NB4 (cell line): ENCODE data around the gene CLEC3B.
A peak's percentile ranks its signal among the peaks of the same experiment; 100 is the strongest.

Source experiments
- DNase-seq: peaks from one replicate; pipeline ENCODE4 v3.0.0; 2010; ENCODE audit warnings: low read depth
- H3K4me3 ChIP-seq: one replicate; pipeline ENCODE4 v1.5.1; 2011; ENCODE audit warnings: mild to moderate bottlenecking, low read depth, low read length, moderate library complexity
- CTCF ChIP-seq: IDR thresholded peaks from one replicate; pipeline ENCODE4 v1.5.1; 2012; ENCODE audit warnings: low read depth, low read length
- MAX ChIP-seq: IDR thresholded peaks from 2 replicates; pipeline ENCODE4 v1.6.1; 2011; ENCODE audit warnings: low read depth, low read length
- MYC ChIP-seq: IDR thresholded peaks from 2 replicates; pipeline ENCODE4 v1.6.1; 2011; ENCODE audit warnings: low read depth, low read length
- POLR2A ChIP-seq: IDR thresholded peaks from 2 replicates; pipeline ENCODE4 v1.6.1; 2011; ENCODE audit warnings: mild to moderate bottlenecking; ENCODE audit not compliant: insufficient read length; ENCODE audit errors: extremely low read depth

CLEC3B gene

GRCh38 chr3:45079715-45080114 lies 53.6 kb downstream of the CLEC3B start:
- no peak overlapping the region for H3K4me3 ChIP-seq
- no peak for DNase-seq
- TF ChIP-seq CTCF (no peak), MAX (no peak), MYC (no peak), POLR2A (no peak)

GRCh38 chr3:45080824-45081223 lies 54.7 kb downstream of the CLEC3B start:
- TF ChIP-seq POLR2A (no peak), MAX (no peak), CTCF (no peak), MYC (no peak)
- no peak overlapping the region for H3K4me3 ChIP-seq
- peak; percentile 24 for DNase-seq

GRCh38 chr3:45081506-45082141 lies 55.5 kb downstream of the CLEC3B start:
- no peak for TF ChIP-seq MAX
- TF ChIP-seq CTCF: no peak
- no peak for TF ChIP-seq MYC
- TF ChIP-seq POLR2A: no peak
- no peak for DNase-seq
- H3K4me3 ChIP-seq: no peak overlapping the region

- H3K4me3 ChIP-seq: no peak overlapping the region
- TF ChIP-seq MAX (no peak), MYC (no peak), POLR2A (no peak), CTCF (no peak)
- DNase-seq: no peak
Measured at GRCh38 chr3:45082142-45082538, 56.0 kb downstream of the CLEC3B start.

- DNase-seq: no peak
- H3K4me3 ChIP-seq: no peak overlapping the region
- TF ChIP-seq CTCF: no peak
- no peak for TF ChIP-seq POLR2A
- no peak for TF ChIP-seq MAX
- TF ChIP-seq MYC: no peak
Measured at GRCh38 chr3:45083023-45083422, 56.9 kb downstream of the CLEC3B start.

GRCh38 chr3:45084361-45084760 lies 58.3 kb downstream of the CLEC3B start:
- TF ChIP-seq POLR2A (no peak), MAX (no peak), CTCF (no peak), MYC (no peak)
- no peak overlapping the region for H3K4me3 ChIP-seq
- DNase-seq: no peak
